OCI-M2 (cell line): ENCODE results near the gene VAT1L.
"Not testable (repeated sequence)": the region's sequence is repeated elsewhere in the genome, so short reads cannot be mapped to it uniquely, and the experiment has no call there.

ENCODE experiments used
- DNase-seq: peaks from one replicate; lab custom pipeline; 2025; ENCODE audit not compliant: unreplicated experiment; lab: John Stamatoyannopoulos, UW

VAT1L gene

DNA sequence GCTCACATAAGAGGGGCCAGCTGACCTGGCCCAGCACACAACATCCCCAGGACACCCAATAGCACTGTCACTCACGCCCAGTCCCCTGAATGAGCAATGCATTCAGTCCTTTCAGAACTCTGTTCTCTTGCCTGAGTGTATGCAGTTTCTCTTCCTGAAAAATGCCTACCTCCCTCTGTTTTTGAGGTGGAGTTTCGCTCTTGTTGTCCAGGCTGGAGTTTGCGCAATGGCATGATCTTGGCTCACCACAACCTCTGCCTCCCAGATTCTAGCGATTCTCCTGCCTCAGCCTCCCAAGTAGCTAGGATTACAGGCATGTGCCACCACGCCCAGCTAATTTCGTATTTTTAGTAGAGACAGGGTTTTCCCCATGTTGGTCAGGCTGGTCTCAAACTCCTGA is 159.2 kb downstream of the VAT1L start:
- not testable (repeated sequence) for DNase-seq

DNA sequence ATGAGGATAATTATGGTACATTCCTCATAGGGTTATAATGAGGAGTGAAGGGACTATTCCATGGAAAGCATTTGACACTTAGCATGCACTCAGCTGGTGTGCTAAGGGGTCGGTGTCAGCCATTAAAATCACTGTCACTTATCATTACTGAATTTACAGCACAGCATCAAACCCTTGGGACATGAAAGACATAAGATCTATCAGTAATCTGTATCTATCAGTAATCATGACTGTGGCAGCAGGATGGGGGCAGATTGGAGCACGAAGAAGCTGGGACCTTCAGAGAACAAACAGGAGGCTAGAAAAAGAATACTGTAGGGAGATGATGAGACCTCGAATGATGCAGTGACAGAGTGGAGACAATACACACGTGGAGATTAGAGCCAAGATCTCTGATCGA is 160.5 kb downstream of the VAT1L start:
- no peak for DNase-seq

DNA sequence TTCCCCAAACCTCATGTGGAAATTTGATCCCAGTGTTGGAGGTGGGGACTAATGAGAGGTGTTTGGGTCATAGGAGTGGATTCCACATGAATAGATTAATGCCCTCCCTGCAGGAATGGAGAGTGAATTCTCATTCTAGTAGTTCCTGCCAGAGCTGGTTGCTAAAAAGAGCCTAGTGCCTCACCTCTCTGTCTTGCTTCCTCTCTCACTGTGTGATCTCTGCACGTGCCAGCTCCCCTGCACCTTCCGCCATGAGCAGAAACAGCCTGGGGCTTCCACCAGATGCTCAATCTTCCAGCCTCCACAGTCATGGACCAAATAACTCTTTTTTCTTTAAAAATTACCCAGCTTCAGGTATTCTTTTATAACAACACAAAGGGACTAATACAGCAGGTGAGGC is 161.1 kb downstream of the VAT1L start:
- no peak for DNase-seq

DNA sequence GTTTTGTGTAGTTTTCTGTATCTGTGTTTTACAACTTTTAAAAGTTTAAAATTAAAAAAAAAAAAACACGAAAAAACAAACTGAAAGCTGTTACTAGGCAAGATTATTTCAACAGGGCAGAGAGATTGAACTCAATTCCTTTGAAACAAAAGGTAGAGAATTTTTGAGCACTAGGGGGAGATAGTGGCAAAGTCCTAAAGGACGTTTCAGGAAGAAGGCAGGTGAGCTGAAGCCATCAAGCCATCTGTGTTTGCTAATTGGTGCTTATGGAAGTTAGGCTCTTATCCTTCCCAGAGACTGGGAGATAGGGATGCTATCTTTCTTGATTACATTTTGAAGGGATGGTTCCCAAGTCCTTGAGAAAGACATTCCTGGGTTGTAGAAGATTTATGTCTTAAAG is 163.4 kb downstream of the VAT1L start:
- DNase-seq = no peak

DNA sequence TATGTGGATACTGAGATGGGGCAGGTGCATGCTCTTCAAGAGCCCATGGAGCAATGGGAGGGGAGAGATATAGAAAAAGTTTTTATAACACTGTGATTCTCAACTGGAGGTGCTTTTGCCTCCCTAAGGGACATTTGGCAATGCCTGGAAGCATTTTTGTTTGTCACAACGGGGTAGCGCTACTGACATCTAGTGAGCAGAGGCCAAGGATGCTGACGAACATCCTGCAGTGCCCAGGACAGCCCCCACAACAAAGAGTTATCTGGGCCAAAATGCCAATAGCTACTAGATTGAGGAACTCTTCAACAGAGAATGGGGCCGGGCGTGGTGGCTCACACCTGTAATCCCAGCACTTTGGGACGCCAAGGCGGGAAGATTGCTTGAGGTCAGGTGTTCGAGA is 166.8 kb downstream of the VAT1L start:
- DNase-seq = no peak

DNA sequence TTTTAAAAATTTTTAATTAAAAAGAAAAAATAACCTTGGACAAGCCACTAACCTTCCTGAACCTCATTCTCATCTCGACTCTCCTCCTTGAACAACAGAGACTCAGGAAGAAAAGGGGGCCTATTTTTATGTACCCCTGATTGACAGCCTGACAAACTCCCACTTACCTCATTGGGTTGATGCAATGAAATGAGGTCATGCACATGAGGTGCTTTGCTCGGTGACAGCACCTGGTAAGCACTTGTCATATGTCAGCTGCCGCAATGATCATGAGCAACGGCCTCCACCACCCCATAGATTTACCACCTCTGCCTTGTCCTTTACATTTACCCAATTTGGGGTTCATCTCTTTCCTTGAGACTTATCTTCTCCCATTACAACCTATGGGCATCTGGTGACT is 167.9 kb downstream of the VAT1L start:
- DNase-seq = no peak

DNA sequence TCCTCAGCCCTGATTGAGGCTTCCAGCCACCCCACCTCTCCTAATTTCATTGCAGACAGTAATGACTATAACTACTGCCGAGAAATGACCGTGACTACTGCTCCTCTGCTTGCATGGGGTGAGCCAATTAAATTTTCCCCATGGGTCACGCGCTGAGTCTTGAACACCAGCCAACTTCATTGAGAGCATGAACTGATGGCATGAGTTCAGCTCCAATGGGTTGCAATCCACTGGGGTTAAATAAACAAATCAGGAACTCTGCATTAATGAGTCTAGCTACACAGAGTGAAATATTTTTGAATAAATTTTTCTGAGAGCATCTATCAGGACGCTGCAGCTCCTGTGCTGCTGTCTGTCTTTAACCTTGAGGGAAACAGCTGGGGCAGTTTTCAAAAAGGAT is 172.4 kb downstream of the VAT1L start:
- no peak for DNase-seq

DNA sequence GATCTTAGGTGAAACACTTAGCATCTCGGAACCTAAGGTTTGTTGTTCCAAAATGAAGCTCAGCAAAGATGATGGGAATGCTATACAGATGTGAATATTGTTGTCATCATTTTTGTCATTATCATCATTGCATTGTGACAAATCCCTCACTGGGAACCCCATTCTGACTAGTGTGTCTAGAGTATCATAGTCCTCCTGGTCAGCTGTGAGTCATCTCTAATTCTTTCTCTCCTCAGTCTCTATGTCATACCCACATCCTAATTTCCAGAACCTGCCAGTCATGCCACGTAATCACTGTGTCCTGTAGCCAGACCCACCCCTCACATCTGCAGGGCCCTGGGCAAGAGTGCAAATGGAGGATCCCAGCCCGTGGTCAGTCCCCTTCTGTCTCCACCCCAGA is 173.4 kb downstream of the VAT1L start:
- DNase-seq = no peak

DNA sequence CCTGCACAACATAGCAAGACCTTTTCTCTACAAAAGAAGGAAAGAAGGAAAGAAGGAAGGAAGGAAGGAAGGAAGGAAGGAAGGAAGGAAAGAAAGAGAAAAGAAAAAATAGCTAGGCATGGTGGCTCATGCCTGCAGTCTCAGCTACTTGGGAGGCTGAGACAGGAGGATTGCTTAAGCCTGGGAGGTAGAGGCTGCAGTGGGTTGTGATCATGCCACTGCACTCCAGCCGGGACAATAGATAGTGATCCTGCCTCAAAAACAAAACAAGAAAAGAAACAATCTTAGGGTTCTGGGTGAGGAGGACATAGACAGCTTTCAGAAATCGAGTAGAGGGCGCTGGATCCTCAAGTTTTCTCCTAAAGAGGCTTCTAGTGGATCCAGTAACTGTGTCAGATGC is 174.3 kb downstream of the VAT1L start:
- no peak for DNase-seq

DNA sequence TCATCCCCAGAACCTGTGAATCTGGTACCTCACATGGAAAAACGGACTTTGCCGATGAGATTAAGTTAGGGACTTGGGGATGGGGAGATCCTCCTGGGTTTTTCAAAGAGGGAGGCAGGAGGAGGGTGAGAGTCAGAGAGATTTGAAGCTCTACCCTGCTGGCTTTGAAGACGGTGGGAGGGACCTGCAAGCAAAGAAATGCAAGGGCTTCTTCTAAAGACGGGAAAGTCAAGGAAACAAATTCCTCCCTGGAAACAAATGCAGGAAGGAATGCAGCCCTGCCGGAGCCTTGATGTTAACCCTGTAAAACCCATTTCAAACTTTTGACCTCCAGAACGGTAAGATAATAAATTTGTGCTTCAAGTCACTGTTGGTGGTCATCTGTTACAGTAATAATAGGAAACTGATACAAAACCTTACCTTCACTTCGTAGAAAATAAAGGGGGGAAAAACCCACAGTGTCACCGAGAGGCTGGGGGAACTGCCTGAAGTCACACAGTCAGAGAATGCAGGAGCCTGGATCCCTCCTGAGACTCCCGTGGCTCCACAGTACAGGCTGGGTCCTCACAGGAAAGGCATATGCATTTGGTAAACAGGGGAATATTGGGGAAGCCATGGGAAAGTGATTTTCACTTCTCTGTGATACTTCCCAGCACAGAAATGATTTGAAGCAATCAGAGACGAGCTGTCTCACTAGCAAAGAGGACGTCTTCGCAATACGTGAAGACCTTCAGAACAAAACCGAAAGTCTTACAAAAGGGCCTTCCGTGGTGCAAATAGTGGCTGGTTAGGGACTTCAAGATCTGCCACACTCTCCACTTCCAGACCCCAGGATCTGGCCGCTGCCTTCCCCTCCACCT is 175.1 kb downstream of the VAT1L start:
- DNase-seq = no peak

DNA sequence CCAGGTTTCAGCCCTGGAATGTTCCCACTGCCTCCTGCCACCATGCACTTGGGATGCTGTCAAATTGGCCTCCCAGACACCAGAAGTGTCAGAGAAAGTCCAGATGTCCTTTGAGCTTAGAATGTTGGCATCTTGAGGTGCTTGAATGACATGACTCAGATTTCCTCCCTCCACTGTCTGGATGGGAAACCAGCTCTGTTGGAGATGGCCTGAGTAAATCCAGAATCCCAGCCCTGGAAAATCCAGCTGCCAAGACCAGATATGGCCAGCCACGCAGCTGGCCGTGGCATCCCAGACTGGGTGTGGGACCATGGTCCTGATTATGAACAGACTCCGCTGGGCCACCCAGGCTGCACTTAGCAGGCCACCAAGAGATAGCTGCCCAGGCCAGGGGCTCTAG is 177.0 kb downstream of the VAT1L start:
- DNase-seq = no peak

DNA sequence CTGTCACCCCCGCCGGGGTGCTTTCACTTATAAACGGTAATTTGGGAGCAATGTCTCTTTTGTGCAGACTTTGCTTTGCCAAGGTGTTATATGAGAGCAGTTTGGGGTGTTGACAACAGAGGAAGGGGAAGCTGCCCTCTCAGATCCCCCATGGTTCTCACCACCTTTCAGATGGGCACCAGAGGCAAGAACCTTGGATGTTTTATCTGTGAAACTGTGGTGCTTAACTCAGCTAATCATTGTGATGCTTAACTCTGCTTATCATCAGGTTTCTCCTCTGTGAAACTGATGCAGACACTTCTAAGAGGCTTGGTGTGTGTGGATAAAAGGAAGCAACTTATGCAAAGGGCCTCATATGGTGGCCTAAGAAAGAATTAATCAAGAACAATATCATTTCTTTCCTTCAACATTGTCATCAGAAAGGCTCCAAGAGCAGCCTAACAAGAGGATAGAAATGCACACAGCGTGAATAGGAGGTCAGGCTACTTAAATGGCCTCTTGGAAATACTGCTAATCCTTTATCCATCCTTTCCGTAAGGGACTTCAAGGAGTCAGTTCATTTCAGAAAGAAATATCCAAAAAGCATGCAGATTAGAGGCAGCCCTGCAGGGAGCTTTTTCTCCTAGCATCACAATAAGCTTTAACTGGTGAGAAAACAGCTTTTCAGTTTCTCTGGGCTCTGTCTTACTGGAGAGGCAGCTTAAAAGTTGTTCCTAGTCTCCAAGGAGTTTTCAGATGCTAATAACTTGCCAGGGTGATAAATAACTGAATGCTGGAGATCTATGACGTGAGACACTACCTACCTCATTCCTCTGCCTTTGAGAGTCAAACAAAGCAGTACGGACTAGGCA is 178.9 kb downstream of the VAT1L start:
- DNase-seq = no peak

DNA sequence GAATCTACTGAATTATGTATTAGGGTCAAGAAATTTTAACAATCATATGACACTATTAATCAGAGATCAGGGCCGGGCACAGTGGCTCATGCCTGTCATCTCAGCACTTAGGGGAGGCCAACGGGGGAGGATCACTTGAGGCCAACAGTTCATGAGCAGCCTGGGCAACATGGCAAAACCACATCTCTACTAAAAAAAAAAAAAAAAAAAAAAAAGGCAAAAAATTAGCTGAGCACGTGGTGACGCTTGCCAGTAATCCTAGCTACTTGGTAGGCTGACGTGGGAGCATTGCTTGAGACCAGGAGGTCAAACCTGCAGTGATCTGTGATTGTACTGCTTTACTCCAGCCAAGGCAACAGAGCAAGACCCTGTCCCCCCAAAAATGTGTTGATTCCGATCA is 181.5 kb downstream of the VAT1L start:
- DNase-seq = no peak

DNA sequence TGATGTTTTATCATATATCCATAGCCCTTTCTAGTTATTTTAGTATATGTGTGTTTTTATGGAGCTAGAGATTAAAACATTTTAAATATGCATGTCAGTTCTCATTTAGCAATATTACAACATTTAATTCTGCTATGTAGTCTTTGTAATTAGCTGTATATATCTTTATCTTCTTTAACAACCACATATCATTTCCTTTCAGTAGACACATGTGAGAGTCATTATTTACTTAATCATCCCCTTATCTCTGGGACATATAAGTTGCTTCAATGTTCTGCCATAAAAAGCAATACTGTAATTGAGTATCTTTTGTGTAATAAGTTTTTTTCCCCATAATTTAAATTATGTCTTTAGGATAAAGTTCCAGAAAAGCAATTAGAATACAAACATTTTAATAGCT is 182.0 kb downstream of the VAT1L start:
- DNase-seq = no peak

DNA sequence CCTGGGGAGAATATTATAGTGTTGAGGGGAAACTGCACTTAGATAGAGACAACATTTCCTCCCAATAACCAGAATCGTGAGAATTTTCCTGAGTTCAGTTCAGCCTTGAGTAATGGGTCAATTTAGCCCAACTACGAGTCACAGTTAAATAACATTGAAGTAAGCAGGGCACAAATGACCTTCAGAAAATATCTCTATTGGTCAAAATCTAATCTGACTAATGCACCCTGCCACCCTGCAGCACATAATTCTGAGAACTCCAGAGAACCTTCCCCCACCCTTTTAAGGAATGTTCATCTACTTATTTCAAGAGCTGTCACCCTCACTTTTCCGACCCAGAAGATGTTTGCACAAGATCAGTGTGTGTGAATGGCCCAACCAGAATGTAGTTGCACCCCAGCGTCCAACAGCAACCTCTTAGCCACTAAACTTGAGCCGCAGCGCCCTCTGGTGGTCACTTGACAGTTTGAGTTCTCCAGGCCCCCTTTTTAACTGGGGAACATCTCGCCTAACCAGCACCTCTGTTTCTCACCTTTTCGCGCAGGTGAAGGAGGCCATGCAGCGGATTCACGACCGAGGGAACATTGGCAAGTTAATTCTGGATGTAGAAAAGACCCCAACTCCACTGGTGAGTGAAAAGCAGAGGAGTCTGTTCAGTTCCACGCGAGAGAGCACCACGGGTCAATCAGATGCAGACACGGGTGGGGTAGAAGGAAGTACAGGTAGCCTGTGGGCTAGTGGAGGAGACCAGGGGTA is 183.1 kb downstream of the VAT1L start:
- no peak for DNase-seq

DNA sequence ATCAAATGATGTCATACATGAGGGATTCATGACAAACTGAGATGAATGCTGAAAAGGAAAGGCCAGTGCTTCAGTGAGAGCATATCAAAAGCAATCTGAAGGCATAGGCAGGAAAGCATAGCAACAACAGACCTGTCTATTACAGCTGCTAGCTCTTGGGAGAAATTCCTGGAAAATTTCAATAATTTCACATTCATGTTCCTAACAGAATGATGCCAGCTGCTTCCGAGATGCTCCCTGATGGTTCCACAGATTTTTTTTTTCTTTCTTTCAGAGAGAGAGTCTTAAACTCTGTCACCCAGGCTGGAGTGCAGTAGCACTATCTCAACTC is 183.7 kb downstream of the VAT1L start:
- DNase-seq = no peak

DNA sequence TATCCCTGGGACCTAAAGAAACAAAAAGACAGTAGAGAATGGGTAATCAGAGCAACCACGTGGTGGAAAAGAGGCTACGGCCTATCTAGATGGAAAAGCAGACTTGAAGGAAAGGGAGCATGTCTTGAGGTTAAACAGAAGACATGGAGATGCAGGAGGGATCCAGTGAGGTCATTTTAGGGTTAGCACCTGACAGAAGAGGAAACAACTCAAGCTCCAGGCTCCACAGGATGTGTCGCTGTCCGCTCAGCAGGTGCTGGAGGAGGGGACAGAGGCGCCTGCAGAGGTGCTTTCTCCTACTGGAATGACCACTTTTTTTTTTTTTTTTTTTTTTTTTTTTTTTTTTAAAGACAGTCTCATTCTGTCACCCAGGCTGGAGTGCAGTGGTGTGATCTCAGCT is 186.5 kb downstream of the VAT1L start:
- no peak for DNase-seq

DNA sequence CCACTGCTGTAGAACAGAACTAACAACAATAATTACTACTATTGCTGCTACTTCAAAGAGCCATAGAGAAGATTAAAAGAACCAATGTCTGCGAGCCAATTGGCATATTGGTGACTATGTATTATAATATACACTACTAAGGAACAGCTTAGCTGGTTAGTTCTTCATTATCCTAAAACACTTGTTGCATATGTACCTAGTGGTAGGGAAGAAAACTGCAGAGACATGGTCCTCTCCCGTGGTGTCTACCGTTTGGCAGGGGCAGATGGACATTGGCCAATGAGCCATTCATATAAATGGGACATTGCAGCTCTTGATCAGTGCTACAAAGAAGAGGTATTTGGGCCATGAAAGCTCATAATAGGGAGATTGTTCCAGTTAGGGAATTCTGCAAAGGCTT is 187.6 kb downstream of the VAT1L start:
- no peak for DNase-seq

DNA sequence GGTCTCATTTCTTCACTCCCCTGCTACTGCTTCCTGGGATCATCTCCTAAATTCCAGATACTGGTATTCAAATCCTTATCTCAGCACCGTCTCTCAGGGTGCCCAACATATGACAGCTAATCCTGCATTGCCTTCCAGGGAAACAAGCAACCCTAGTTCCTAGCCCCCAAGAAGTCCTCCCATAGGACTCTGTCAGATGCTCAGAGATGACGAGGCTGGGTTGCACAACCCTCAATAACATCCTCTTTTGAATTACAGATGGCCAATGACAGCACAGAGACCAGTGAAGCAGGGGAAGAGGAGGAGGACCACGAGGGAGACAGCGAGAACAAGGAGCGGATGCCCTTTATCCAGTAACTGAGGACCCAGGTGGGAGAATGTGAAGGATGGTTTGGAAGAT is 189.0 kb downstream of the VAT1L start:
- no peak for DNase-seq

DNA sequence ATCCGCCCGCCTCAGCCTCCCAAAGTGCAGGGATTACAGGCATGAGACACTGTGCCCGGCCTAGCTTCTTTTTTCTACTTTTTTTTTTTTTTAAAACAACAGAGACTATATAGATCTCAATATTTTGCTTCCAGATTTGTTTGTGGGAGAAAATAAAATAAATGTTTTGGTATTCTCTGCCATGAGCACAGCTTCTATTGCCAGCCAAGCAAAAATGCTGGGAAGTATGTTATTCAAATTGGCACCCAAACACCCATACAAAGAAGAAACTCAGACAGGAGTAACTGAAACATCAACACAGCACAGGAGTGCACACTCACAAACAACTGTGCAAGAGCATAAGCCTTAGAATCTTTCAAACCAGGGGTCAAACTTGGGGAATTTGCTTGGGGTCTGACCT is 196.7 kb downstream of the VAT1L start:
- DNase-seq = no peak

DNA sequence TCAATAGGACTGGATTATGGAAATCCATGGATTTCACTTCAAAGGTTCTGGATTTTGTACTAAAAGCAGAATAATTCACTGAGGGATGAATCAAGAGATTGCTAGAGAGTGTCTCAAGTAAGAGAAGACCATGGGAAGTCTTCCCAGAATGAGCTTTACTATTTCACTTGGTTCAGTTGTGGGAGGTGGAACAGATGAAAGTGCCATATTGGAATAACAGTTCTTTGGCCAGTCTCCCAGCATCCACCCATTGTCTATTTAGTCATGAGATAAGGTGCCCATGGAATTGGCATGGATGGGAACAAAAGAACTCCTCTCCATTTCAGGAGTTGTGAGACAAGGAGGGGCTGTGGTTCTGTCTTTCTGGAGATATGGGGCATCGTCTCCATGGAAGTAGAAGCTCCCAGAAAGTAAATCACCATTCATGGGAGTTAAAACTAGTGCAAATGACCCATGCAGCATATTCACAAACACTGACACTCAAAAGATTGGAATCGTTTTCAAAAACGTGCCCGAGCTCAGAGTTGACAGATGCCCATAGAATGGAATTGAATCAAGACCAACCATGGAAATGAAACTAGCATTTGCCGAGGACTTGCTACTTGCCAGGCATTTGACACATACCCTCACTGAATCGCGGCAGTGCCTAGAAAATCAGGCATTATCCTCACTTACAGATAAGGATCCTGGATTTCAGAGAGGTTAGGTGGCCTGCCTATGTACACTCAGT is 197.8 kb downstream of the VAT1L start:
- no peak for DNase-seq
